ENCODE data around the gene ADARB1.

Gene ADARB1

DNA sequence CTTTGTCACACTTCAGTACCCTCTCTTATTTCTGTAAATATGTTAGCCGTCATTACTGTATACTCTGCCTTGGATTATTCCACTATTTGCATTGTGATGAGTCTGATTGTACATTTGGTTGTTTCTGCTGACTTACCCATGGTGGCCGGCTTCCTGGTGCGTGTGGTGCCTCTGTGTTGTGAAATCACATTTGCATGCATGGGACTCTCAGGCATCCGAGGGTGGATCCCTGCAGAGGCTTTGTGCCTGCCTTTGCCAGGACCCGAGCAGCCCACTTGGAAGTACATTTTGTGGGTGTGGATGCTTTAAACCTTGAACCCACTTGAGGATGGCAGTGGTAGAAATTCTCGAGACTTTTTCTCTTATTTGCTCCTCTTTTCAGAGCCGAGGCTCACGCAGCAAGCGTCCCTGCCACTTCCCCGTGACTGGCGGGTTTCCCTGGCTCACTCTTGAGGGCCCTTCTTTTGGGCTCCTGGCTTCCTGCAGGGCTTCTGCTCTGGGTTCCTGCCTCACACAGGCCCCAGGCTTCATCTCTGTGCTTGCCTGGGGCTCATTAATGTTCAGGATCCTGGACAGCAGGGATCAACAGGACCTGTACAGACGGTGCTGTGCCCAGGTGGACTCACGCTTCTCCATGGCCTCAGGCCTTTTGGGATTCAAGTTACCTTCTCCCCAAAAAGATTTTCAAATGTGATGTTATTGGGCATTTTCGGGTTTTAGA, 176.7 kb downstream of the ADARB1 start:
- Histone ChIP-seq H3K9me3 (ENCODE audit: low read length) (no peaks in the 10 kb centered on the region), H3K4me1 (ENCODE audit: insufficient read depth, low read length, severe bottlenecking) (peaks cover 13% of the 10 kb centered on the region), H3K27me3 (ENCODE audit: insufficient read depth, low read length) (no peaks in the 10 kb centered on the region), H3K9ac (ENCODE audit: low read length) (no peak overlapping the region), H3K9me2 (ENCODE audit: low read depth, low read length) (no peaks in the 10 kb centered on the region), H3K36me3 (ENCODE audit: insufficient read depth, low read length) (no peaks in the 10 kb centered on the region), H3K79me2 (ENCODE audit: insufficient read depth, low read length) (no peaks in the 10 kb centered on the region), H3K4me2 (ENCODE audit: low read length) (no peak overlapping the region), H4K20me1 (ENCODE audit: insufficient read depth, low read length) (no peaks in the 10 kb centered on the region), H3F3A (ENCODE audit: insufficient read depth, low read length) (no peaks in the 10 kb centered on the region), H3K4me3 (ENCODE audit: low read depth, low read length, poor library complexity, severe bottlenecking) (no peak overlapping the region), H2AFZ (ENCODE audit: low read length) (no peak overlapping the region), H3K27ac (ENCODE audit: low read depth, low read length, poor library complexity, severe bottlenecking) (no peak overlapping the region)
- TF ChIP-seq, protein P1, sequence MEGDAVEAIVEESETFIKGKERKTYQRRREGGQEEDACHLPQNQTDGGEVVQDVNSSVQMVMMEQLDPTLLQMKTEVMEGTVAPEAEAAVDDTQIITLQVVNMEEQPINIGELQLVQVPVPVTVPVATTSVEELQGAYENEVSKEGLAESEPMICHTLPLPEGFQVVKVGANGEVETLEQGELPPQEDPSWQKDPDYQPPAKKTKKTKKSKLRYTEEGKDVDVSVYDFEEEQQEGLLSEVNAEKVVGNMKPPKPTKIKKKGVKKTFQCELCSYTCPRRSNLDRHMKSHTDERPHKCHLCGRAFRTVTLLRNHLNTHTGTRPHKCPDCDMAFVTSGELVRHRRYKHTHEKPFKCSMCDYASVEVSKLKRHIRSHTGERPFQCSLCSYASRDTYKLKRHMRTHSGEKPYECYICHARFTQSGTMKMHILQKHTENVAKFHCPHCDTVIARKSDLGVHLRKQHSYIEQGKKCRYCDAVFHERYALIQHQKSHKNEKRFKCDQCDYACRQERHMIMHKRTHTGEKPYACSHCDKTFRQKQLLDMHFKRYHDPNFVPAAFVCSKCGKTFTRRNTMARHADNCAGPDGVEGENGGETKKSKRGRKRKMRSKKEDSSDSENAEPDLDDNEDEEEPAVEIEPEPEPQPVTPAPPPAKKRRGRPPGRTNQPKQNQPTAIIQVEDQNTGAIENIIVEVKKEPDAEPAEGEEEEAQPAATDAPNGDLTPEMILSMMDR (IDR thresholded peaks at IDR 0.05; ENCODE audit: low read length), result no peak
- TF ChIP-seq EZH2 (IDR thresholded peaks at IDR 0.05; ENCODE audit: borderline replicate concordance, low read length), result no peak

DNA sequence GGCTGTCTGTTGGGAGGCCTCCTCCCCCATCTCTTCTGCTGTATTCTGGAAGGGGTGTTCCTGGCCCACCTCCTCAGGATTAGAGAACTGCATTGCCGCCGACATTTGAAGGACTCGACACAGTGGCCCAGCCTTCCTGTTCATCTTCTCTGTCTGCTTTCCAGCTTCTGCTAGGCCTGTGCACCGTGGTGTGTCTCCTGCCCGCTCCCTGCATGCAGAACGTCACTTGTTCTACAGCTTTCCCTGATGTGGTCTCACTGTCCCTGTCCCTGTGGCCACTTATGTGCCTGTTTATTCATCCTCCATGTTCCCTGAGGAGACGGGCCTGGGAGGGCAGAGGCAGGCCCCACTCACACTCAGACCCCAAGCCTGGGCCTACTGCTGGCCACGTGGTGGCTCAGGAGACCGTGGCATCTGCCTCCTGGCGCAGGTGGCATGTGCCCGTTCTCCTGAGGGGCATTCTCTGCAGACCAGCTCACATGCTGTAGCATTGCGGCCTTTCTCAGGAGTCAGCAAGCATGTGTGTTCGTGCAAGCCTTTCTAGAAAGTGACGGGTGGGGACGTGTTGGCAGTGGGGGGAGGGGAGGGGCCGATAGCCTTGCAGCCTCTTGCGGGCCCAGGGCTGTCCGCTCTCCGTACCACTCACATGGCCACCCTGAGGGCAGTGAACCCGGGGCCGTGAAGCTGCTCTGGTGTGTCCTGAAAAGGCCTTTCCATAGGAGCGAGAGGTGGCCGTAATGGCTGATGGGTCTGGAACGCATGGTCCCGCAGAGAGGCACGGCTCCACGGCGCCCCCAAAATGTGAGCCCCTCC, 177.5 kb downstream of the ADARB1 start:
- no peaks in the 10 kb centered on the region for H3K9me3 ChIP-seq (ENCODE audit: low read length)
- no peak overlapping the region for H3K4me2 ChIP-seq (ENCODE audit: low read length)
- TF ChIP-seq, protein P1 (IDR thresholded peaks at IDR 0.05; ENCODE audit: low read length), result no peak
- no peak for TF ChIP-seq EZH2 (IDR thresholded peaks at IDR 0.05; ENCODE audit: borderline replicate concordance, low read length)
- no peaks in the 10 kb centered on the region for H3K79me2 ChIP-seq (ENCODE audit: insufficient read depth, low read length)
- no peaks in the 10 kb centered on the region for H4K20me1 ChIP-seq (ENCODE audit: insufficient read depth, low read length)
- H3F3A ChIP-seq (ENCODE audit: insufficient read depth, low read length), result no peaks in the 10 kb centered on the region
- no peak overlapping the region for H3K4me3 ChIP-seq (ENCODE audit: low read depth, low read length, poor library complexity, severe bottlenecking)
- H3K4me1 ChIP-seq (ENCODE audit: insufficient read depth, low read length, severe bottlenecking), result peaks cover 14% of the 10 kb centered on the region
- no peaks in the 10 kb centered on the region for H3K27me3 ChIP-seq (ENCODE audit: insufficient read depth, low read length)
- no peak overlapping the region for H3K27ac ChIP-seq (ENCODE audit: low read depth, low read length, poor library complexity, severe bottlenecking)
- H3K9ac ChIP-seq (ENCODE audit: low read length), result no peak overlapping the region
- no peaks in the 10 kb centered on the region for H3K9me2 ChIP-seq (ENCODE audit: low read depth, low read length)
- H3K36me3 ChIP-seq (ENCODE audit: insufficient read depth, low read length), result no peaks in the 10 kb centered on the region
- H2AFZ ChIP-seq (ENCODE audit: low read length), result no peak overlapping the region

DNA sequence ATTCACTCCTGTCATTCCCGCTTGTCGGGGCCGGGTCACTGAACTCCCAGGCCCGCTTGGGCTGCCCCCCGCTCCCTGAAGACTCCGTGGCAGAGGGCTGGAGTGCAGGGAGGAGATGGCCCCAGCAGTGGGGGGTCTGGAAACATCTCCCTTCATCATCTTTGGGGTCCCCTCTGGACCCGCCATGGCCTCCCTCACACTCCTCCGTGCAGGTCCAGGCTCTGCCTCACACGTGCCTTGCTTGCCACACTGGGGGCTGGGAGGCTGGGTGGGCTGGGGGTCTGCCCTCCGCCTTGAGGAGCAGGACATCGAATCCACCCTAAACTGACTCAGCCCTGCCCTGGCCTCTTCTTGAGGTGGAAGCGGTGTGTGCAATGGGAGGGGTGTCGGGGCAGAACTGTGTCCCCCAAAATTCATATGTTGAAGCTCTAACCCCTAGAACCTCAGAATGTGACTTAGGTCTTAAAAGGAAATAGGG, 178.1 kb downstream of the ADARB1 start:
- no peaks in the 10 kb centered on the region for H3K36me3 ChIP-seq (ENCODE audit: insufficient read depth, low read length)
- no peak overlapping the region for H3K27ac ChIP-seq (ENCODE audit: low read depth, low read length, poor library complexity, severe bottlenecking)
- H3K4me1 ChIP-seq (ENCODE audit: insufficient read depth, low read length, severe bottlenecking), result peaks cover 14% of the 10 kb centered on the region
- no peaks in the 10 kb centered on the region for H3K27me3 ChIP-seq (ENCODE audit: insufficient read depth, low read length)
- no peaks in the 10 kb centered on the region for H3K9me3 ChIP-seq (ENCODE audit: low read length)
- no peak for TF ChIP-seq EZH2 (IDR thresholded peaks at IDR 0.05; ENCODE audit: borderline replicate concordance, low read length)
- TF ChIP-seq, protein P1 (IDR thresholded peaks at IDR 0.05; ENCODE audit: low read length), result no peak
- H3K9me2 ChIP-seq (ENCODE audit: low read depth, low read length), result no peaks in the 10 kb centered on the region
- no peak overlapping the region for H3K4me3 ChIP-seq (ENCODE audit: low read depth, low read length, poor library complexity, severe bottlenecking)
- H2AFZ ChIP-seq (ENCODE audit: low read length), result no peak overlapping the region
- no peaks in the 10 kb centered on the region for H3F3A ChIP-seq (ENCODE audit: insufficient read depth, low read length)
- no peaks in the 10 kb centered on the region for H3K79me2 ChIP-seq (ENCODE audit: insufficient read depth, low read length)
- H4K20me1 ChIP-seq (ENCODE audit: insufficient read depth, low read length), result no peaks in the 10 kb centered on the region
- no peak overlapping the region for H3K4me2 ChIP-seq (ENCODE audit: low read length)
- no peak overlapping the region for H3K9ac ChIP-seq (ENCODE audit: low read length)

Measured in OCI-LY1 (cell line).